Mononuclear cell (primary cell): Measurements from ENCODE around the gene FAM13A. TPM values are rescaled to one million over a fixed set of nuclear protein-coding genes. Genes with fewer than 3 reads are reported as not detected.
A peak's percentile ranks its signal among the peaks of the same experiment; 100 is the strongest.

Experiments used
- H3K27me3 ChIP-seq: 2 replicates; pipeline ENCODE4 v1.6.0; 2011; ENCODE audit warnings: low read length, control low read depth; ENCODE audit not compliant: insufficient read depth
- H3K4me1 ChIP-seq: 2 replicates; pipeline ENCODE4 v1.5.1; 2011; ENCODE audit warnings: mild to moderate bottlenecking, low read length, control low read depth; ENCODE audit not compliant: insufficient read depth
- H3K4me3 ChIP-seq: 2 replicates; pipeline ENCODE4 v1.5.1; 2011; ENCODE audit warnings: mild to moderate bottlenecking, low read length, moderate library complexity
- H3K9me3 ChIP-seq: 2 replicates; pipeline ENCODE4 v1.5.1; 2011; ENCODE audit warnings: low read depth, mild to moderate bottlenecking, control low read depth, low read length
- total RNA-seq: library from RNA; depleted of rRNA; stranded (reverse); fragments of >200 nt; gene quantifications from one replicate; pipeline ENCODE4 v1.2.3, GENCODE V29; 2012

FAM13A gene
- total RNA-seq, 1 donor, result 7.9 TPM

DNA sequence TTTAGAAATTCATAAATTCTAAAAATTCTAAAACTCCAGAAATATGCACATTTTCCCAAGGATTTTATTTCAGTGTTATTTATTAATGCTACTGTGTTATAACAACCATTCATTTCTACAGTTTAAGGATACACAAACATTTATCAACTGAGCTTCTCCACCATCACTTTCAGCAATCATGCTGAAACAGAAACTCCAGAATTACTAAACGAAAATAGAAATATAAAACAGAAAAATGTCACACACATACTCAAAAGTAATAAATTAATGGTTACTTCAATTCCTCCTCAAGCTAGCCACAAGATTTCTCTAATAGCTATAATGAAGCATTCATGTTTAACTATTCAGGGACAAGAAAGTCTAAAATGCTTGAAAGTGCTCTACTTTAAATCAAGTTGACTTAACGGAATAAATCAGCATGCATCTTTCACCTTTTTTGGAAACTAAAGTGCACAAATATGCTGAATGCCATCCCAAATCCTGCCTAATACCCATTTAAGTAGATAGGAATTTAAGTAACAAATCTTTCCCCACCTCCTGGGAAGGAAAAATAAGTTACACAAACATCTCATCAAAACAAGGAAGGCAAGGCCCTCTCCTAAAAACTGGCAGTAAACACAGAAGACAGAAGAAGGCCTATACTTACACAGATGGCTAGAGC is 563 bp downstream of the FAM13A start:
- H3K27me3 ChIP-seq, result no peaks in the 10 kb centered on the region
- H3K9me3 ChIP-seq, result no peaks in the 10 kb centered on the region
- H3K4me3 ChIP-seq, result peak overlapping the region; percentile 1
- H3K4me1 ChIP-seq, result peaks cover 9% of the 10 kb centered on the region

- H3K4me1 ChIP-seq, result peaks cover 9% of the 10 kb centered on the region
- H3K27me3 ChIP-seq, result no peaks in the 10 kb centered on the region
- no peak overlapping the region for H3K4me3 ChIP-seq
- no peaks in the 10 kb centered on the region for H3K9me3 ChIP-seq
These were observed 1.6 kb downstream of the FAM13A start for GRCh38 chr4:89055157-89056080.

- no peaks in the 10 kb centered on the region for H3K9me3 ChIP-seq
- H3K4me1 ChIP-seq, result peaks cover 9% of the 10 kb centered on the region
- H3K4me3 ChIP-seq, result no peak overlapping the region
- H3K27me3 ChIP-seq, result no peaks in the 10 kb centered on the region
These were observed 2.4 kb downstream of the FAM13A start for GRCh38 chr4:89054627-89055026.

DNA sequence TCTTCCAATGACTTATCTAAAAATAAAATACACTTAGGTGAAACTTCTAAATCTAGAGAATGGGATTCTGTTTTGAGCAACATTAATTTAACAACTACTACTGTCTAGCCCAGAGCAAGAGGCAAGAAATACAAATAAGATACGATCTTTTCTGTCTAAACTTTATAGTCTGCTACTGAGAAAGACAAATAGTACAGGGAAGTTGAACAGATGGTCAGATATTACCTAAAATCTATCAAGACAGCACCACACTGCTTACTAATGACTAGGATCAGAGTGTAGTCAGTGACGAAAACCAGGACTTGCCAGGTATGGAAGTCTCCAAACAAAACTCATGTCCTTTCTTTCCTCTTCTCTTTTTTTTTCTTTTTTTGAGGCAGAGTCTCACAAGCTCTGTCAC is 7.1 kb downstream of the FAM13A start:
- Histone ChIP-seq H3K4me1 (no peaks in the 10 kb centered on the region), H3K9me3 (no peaks in the 10 kb centered on the region), H3K4me3 (no peak overlapping the region), H3K27me3 (no peaks in the 10 kb centered on the region)

- H3K4me1 ChIP-seq, result no peaks in the 10 kb centered on the region
- H3K9me3 ChIP-seq, result no peaks in the 10 kb centered on the region
- H3K4me3 ChIP-seq, result no peak overlapping the region
- H3K27me3 ChIP-seq, result no peaks in the 10 kb centered on the region
These were observed 7.9 kb downstream of the FAM13A start for GRCh38 chr4:89048906-89049601.

DNA sequence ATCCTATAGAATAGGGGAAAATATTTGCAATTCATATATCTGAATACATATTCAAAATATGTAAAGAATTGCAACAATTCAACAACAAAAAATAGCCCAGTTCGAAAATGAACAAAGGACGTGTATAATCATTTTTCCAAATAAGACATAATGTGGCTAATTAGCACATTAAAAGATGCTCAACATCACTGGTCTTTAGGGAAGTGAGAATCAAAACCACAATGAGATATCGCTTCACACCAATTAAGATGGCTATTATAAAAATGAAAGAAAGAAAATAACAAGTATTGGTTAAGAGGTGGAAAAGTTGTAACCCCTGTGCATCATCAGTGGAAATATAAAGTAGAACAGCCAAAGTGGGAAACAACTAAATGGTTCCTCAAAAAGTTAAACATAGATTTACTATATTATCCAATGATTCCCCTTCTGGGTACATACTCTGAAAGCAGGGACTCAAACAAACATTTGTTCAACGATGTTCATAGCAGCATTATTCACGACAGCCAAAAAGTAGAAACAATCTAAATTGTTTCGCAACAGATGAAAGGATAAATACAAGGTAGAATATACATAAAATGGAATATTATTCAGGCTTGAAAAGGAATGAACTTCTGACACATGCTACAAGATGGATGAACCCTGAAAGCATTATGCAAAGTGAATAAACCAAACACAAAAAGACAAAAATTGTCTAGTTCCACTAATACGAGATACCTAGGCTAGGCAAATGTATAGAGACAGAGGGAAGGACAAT is 12.7 kb downstream of the FAM13A start:
- Histone ChIP-seq H3K4me1 (no peaks in the 10 kb centered on the region), H3K4me3 (no peak overlapping the region), H3K9me3 (no peaks in the 10 kb centered on the region), H3K27me3 (no peaks in the 10 kb centered on the region)

- H3K9me3 ChIP-seq, result no peaks in the 10 kb centered on the region
These were observed 14.9 kb downstream of the FAM13A start for GRCh38 chr4:89042055-89042454.

DNA sequence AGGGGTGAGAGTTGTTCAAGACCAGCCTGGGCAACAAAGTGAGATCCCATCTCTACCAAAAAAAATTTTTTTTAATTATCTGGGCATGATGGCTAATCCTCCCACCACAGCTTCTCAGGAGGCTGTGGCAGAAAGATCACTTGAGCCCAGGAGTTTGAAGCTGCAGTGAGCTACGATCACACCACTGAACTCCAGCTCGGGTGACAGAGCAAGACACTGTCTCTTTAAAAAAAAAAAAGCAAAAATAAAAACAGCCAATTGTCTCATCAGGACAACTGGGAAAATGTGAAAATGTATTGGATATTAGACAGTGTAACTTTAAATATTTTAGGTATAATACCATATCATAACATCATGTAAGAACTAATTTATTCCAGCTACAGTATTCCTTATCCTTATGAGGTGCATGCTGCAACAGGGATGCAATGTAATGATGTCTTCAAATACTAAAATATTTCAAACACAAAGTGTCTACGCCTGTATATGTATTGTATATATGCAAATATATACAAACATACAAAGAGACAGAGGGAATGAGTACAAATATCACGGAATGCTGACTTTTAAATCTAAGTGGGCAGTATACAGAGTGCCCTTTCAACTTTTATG is 17.2 kb downstream of the FAM13A start:
- H3K4me1 ChIP-seq, result no peaks in the 10 kb centered on the region
- H3K9me3 ChIP-seq, result no peaks in the 10 kb centered on the region
- no peak overlapping the region for H3K4me3 ChIP-seq
- no peaks in the 10 kb centered on the region for H3K27me3 ChIP-seq

More at GRCh38 chr4:89042055-89042454, 14.9 kb downstream of the FAM13A start:
- Histone ChIP-seq H3K27me3 (no peaks in the 10 kb centered on the region), H3K4me1 (no peaks in the 10 kb centered on the region), H3K4me3 (no peak overlapping the region)

DNA sequence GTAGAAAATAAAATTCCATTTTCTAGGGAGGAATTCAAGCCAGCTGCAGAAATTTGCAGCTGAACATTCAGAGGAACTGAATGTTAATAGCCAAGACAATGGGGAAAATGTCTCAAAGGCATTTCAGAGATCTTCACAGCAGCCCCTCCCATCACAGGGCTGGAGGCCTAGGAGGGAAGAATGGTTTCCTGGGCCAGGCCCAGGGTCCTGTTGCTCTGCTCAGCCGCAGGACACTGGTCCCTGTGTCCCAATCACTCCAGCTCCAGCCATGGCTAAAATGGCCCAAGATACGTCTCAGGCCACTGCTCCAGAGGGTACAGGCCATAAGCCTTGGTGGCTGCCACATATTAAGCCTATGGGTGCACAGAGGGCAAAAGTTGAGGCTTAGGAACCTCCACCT is 20.4 kb downstream of the FAM13A start:
- Histone ChIP-seq H3K9me3 (no peaks in the 10 kb centered on the region), H3K4me1 (no peaks in the 10 kb centered on the region), H3K27me3 (no peaks in the 10 kb centered on the region), H3K4me3 (no peak overlapping the region)

DNA sequence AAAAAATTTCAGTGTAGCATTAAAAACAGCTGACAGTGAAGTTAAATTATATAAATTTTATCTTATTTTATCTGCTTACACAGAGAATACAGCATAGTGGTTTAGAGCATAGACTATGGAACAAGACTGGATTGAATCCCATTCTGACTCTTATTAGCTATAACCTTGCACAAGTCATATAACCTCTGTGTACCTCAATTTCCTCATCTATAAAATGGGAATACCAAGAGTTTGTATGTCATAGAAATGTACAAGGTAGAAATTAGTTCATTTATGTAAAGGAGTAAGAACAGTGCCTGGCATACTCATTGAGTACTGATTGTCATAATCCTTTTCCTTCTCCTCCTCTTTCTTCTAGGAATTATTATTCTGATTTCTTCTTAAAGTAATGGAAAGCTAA is 25.7 kb downstream of the FAM13A start:
- Histone ChIP-seq H3K4me3 (no peak overlapping the region), H3K9me3 (no peaks in the 10 kb centered on the region), H3K27me3 (no peaks in the 10 kb centered on the region)

GRCh38 chr4:89029591-89029990 is 27.4 kb downstream of the FAM13A start:
- H3K27me3 ChIP-seq, result no peaks in the 10 kb centered on the region
- H3K4me3 ChIP-seq, result no peak overlapping the region
- no peaks in the 10 kb centered on the region for H3K9me3 ChIP-seq
- no peaks in the 10 kb centered on the region for H3K4me1 ChIP-seq

More for the DNA sequence above, 25.7 kb downstream of the FAM13A start:
- H3K4me1 ChIP-seq, result no peaks in the 10 kb centered on the region

DNA sequence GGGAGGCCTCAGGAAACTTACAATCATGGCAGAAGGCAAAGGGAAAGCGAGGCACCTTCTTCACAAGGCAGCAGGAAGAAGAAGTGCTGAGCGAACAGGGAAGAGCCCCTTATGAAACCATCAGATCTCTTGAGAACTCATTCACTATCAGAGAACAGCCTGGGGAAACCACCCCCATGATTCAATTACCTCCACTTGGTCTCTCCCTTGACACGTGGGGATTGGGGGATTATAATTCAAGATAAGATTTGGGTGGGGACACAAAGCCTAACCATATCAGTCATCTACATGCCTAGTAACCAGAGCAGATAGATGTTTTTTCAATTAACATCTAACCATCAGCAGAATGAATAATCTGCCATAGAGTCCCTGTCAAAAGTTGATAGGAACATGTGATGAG is 30.4 kb downstream of the FAM13A start:
- Histone ChIP-seq H3K4me1 (no peaks in the 10 kb centered on the region), H3K27me3 (no peaks in the 10 kb centered on the region), H3K4me3 (no peak overlapping the region), H3K9me3 (no peaks in the 10 kb centered on the region)

DNA sequence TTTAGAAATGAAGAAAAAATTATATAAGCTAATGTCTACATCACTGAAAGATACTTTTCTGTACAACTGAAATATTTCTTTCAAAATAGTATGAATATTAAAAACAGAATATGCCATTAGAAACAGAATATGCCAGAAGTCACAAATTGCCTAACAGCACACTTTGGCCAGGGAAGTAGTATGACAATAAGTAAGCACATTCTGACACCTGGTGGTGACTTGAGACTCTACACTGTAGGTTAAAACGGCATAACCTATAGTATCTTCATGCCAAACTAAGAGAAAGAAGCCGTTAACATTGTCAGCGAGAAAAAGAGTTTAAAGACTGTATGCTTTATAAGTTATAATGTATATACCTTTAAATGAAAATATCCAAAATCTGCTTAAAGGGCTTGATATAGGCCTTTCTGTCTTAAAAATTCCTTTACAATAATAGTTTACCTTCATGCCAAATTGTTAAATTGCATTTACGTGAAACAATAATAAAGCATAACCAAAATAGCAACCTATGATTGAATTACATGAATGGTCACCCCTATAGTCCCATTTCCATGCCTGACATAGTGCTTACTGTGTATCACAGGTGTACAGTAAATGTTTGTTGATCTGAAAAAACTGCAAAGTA is 32.8 kb downstream of the FAM13A start:
- H3K27me3 ChIP-seq, result no peaks in the 10 kb centered on the region

GRCh38 chr4:89023140-89023539 is 33.8 kb downstream of the FAM13A start:
- no peak overlapping the region for H3K4me3 ChIP-seq
- no peaks in the 10 kb centered on the region for H3K27me3 ChIP-seq
- H3K4me1 ChIP-seq, result no peaks in the 10 kb centered on the region
- no peaks in the 10 kb centered on the region for H3K9me3 ChIP-seq

More for the DNA sequence above, 32.8 kb downstream of the FAM13A start:
- H3K4me3 ChIP-seq, result no peak overlapping the region
- no peaks in the 10 kb centered on the region for H3K9me3 ChIP-seq
- H3K4me1 ChIP-seq, result no peaks in the 10 kb centered on the region
